ENCODE data around the gene RAB11FIP3. TPM values are rescaled to one million over a fixed set of nuclear protein-coding genes. Genes with fewer than 3 reads are reported as not detected.
"Not testable (repeated sequence)": the region's sequence is repeated elsewhere in the genome, so short reads cannot be mapped to it uniquely, and the experiment has no call there.

RAB11FIP3 gene
- total RNA-seq, 2 donors from 2014 or later, result 21.9 to 53.4 TPM

DNA sequence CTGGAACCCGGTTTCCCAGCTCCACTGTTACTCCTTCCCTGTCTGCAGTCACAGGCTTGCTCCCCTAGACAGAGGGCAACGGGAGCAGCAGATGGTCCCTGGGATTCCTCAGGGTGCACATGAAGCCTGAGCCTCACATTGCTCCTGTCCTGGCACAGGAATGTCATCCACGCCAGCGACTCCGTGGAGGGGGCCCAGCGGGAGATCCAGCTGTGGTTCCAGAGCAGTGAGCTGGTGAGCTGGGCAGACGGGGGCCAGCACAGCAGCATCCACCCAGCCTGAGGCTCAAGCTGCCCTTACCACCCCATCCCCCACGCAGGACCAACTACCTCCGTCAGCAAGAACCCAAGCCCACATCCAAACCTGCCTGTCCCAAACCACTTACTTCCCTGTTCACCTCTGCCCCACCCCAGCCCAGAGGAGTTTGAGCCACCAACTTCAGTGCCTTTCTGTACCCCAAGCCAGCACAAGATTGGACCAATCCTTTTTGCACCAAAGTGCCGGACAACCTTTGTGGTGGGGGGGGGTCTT lies 25.3 kb upstream of the RAB11FIP3 start:
- ATAC-seq (no peak), DNase-seq (ENCODE audit: low spot score) (no peak)
- Mint-ChIP-seq H3K36me3 (no peaks in the 10 kb centered on the region), H3K4me1 (ENCODE audit: low read depth in 2 of 2) (peaks cover 10 to 15% of the 10 kb centered on the region in 2 donors), H3K27ac (peak overlapping the region; percentile 38 to 72), H3K4me3 (peak overlapping the region; percentile 75), H3K9me3 (no peaks in the 10 kb centered on the region), H3K27me3 (peaks cover 0 to 3% of the 10 kb centered on the region in 2 donors)

DNA sequence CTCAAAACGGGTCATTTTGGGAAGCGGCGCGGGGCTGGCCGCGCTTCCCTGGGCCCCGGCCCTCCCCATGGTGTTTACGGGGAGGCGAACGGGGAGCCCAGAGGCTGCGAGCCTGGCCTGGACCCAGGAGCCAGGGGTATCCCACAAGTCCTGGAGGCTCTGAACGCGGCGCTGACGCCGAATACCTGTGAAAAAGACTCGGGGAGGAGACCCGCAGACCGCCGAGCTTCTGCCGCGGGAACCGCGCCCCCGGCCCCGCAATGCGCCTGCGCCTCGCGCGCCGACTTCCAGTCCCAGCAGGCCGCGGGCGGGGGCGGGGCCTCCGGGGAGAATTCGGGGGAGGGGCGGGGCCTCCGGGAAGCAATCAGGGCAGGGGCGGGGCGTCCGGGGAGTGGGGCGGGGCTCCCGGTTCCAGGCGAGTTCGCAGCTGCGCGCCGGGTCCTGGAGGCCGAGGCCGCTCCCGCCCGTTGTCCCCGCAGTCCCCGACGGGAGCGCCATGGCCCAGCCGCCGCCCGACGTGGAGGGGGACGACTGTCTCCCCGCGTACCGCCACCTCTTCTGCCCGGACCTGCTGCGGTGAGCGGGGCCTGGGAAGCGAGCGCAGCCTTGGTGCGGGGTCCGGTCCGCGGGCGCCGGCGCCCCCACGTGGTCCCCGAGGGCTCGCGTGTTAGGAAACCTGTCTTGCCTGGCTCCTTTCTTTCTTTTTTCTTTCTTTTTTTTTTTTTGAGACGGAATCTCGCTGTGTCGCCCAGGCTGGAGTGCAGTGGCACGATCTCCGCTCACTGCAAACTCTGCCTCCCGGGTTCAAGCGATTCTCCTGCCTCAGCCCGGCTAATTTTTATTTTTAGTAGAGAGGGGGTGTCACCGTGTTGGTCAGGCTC lies 23.7 kb upstream of the RAB11FIP3 start, which contains the start of gene DECR2:
Gene DECR2 (plus strand): TSS at position 418 of the 881 bp plus-strand sequence. CDS start 79 bp downstream, at position 497.
- Mint-ChIP-seq H3K27me3 (peaks cover 0 to 1% of the 10 kb centered on the region in 2 donors), H3K9me3 (no peaks in the 10 kb centered on the region), H3K4me3 (peak within 1 kb of the TSS; percentile 75), H3K4me1 (ENCODE audit: low read depth in 2 of 2) (peaks cover 8 to 10% of the 10 kb centered on the region in 2 donors), H3K36me3 (no peaks in the 10 kb centered on the region), H3K27ac (peak within 1 kb of the TSS; percentile 38 to 72)
- peak; percentile 93 to 95 for ATAC-seq
- peak; percentile 95 for DNase-seq (ENCODE audit: low spot score)

DNA sequence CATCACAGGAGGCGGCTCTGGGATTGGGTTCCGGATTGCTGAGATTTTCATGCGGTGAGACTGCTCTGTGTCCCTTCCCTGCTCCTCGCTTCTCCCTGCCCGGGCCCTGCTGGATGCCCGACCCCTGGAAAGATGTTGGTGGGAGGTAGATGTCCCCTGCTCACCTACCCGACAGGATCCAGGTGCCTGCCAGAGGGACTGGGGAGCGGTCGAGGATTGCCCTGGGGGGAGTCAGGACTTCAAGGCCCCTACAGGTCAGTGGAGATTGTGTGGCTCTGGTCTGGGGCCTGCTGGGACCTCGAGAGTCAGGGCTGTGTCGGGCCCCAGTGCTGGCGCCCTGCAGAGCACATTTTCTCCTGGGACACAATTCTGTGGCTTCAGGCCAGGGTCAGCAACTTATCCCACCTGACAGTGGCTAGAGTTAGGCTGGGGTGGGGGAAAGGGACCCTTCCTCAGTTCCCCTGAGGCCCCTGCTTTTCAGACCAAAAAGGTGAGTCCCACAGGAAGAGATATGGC lies 20.4 kb upstream of the RAB11FIP3 start:
- Mint-ChIP-seq H3K4me1 (ENCODE audit: low read depth in 2 of 2) (peaks cover 7 to 8% of the 10 kb centered on the region in 2 donors), H3K4me3 (no peak overlapping the region), H3K27ac (peak overlapping the region in 1 of 2 donors; percentile 10), H3K9me3 (no peaks in the 10 kb centered on the region), H3K27me3 (no peaks in the 10 kb centered on the region), H3K36me3 (no peaks in the 10 kb centered on the region)
- ATAC-seq, result no peak
- DNase-seq (ENCODE audit: low spot score), result no peak

DNA sequence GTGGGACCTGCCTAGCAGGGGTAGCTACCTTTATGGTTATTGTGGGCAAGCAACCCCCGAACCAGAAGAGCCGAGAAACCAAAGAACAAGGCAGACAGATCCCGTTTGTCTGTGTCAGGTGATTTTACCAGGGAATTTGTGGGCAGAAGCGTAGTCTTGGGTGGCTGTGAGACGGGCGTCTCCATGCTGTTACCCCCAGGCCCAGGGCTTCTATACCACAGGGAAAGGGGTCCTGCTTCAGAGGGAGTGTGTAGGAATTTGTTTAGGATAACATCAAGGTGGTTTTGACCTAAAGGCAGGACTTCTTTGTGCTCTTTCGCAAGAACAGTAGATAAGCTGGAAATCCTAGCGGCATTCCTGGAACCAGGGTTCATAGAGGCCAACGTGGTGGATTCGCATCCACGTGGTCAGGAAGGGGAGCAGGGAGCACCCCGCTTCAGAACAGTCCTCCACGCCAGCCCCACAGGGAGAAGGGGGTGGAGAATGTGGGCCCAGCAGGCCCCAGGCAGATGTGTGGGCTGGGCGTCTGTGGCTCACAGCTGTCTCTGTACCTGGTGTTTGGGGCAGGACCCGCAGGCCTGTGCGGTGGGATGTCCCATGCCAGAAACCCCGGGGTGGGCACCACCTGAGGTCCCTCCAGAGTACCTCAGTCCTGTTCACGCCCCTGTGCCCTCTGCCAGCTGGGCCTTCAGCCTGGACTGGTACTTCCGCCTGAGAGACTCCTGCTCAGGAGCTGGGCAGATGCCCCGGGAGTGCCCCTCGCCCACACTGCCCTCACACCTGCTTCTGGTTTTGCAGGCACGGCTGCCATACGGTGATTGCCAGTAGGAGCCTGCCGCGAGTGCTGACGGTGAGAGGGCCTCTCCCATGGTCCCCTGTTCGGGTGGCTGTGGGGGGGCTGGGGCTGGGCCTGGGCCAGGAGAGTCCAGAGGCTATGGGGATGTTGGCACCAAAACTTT lies 19.6 kb upstream of the RAB11FIP3 start:
- H3K4me1 Mint-ChIP-seq (ENCODE audit: low read depth in 2 of 2), result no peaks in the 10 kb centered on the region
- no peaks in the 10 kb centered on the region for H3K36me3 Mint-ChIP-seq
- DNase-seq (ENCODE audit: low spot score), result no peak
- peak overlapping the region in 1 of 2 donors; percentile 10 for H3K27ac Mint-ChIP-seq
- no peak for ATAC-seq
- no peaks in the 10 kb centered on the region for H3K9me3 Mint-ChIP-seq
- H3K27me3 Mint-ChIP-seq, result no peaks in the 10 kb centered on the region
- H3K4me3 Mint-ChIP-seq, result no peak overlapping the region

GRCh38 chr16:407253-407652 lies 18.2 kb upstream of the RAB11FIP3 start:
- Mint-ChIP-seq H3K4me1 (ENCODE audit: low read depth in 2 of 2) (no peaks in the 10 kb centered on the region), H3K27ac (no peak overlapping the region), H3K36me3 (no peaks in the 10 kb centered on the region), H3K9me3 (no peaks in the 10 kb centered on the region), H3K27me3 (no peaks in the 10 kb centered on the region), H3K4me3 (no peak overlapping the region)
- no peak for ATAC-seq
- no peak for DNase-seq (ENCODE audit: low spot score)

DNA sequence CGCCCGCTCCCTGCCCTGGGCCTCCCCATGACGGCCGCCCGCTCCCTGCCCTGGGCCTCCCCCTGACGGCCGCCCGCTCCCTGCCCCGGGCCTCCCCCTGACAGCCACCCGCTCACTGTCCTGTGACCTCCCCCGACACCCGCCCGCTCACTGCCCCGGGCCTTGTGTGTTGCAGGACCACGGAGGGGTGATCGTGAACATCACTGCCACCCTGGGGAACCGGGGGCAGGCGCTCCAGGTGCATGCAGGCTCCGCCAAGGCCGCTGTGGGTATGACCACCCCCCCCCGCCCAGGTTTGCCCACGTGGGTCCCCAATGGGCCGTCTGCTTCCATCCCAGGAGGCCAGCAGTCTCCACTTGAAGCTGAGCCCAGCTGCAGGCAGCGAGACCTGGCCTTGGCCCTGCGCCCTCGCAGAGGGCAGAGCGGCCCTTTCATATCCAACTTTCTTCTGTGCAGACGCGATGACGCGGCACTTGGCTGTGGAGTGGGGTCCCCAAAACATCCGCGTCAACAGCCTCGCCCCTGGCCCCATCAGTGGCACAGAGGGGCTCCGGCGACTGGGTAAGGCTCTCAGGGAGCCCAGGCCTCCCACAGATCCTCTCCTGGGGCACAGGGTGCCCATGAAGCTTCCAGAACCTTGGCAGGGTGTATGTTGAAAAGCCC lies 14.8 kb upstream of the RAB11FIP3 start:
- Mint-ChIP-seq H3K4me1 (ENCODE audit: low read depth in 2 of 2) (no peaks in the 10 kb centered on the region), H3K36me3 (no peaks in the 10 kb centered on the region), H3K27me3 (no peaks in the 10 kb centered on the region), H3K27ac (no peak overlapping the region), H3K4me3 (no peak overlapping the region), H3K9me3 (no peaks in the 10 kb centered on the region)
- DNase-seq (ENCODE audit: low spot score), result no peak
- peak; percentile 18 to 37 for ATAC-seq

DNA sequence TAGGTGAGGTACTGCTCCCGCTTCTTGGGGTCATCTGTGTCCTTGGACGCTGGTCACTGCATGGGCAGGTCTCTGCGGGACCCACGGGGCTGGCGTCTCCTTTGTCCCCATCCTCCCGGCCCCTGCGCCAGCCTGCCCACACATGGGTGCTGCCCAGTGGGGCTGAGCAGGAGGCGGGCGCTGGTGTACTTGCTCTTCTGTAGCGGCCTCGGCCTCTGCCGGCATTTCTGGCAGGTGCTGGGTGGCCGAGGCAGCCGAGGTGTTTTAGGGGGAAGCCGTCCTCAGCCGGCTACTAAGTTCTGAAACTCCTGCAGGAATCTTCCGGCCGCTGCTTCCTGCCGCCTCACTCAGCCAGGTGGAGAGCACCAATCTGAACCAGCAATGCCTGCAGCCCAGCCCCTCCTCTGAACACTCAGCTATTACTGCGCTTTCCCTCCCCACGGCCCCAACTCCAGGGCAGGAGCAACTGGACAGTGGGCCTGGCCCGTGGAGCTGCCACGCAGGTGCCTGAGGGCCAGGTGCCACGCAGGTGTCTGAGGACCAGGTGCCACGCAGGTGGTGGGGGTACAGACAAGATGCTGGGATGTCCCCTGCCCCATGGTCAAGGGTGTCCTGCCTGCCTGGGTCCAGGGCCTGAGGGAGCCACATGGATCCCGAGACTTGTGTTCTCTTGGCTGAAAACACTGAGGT lies 13.7 kb upstream of the RAB11FIP3 start:
- ATAC-seq (no peak), DNase-seq (ENCODE audit: low spot score) (no peak)
- H3K36me3 Mint-ChIP-seq, result no peaks in the 10 kb centered on the region
- no peak overlapping the region for H3K27ac Mint-ChIP-seq
- no peaks in the 10 kb centered on the region for H3K9me3 Mint-ChIP-seq
- H3K4me3 Mint-ChIP-seq, result no peak overlapping the region
- H3K27me3 Mint-ChIP-seq, result no peaks in the 10 kb centered on the region
- no peaks in the 10 kb centered on the region for H3K4me1 Mint-ChIP-seq (ENCODE audit: low read depth in 2 of 2)

DNA sequence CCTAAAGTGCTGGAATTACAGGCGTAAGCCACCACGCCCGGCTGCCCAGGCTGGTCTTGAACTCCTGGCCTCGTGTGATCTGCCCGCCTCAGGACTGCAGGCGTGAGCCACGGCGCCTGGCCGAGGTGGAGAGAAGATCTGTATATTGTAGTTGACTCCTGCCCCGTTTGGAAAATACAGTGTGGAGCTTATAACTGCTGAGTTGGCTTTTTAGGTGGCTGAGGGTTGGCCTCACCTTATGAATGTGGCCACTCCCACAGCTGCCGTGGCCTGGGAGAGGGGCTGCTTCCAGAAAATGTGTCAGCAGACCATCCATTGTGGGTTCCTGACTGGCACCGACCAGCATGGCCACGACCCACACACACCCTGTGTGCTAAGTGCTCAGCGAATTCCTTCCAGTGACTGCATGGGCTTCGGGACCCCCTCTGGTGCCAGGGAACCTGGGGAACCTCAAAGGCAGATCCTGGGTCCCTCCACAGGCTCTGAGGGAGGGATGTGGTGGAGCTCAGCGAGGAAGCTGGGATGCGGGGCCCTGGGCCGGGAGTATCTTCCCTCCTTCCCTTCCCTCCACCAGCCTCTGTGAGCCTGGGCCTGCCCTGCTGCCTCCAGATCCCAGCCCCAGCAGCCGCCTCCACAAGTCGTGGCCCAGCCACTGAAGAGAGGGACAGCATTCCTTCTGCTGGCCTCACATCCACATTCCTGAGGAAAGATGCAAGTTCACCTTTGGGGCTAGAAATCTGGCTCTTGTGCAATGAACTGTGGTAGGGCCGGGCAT lies 10.9 kb upstream of the RAB11FIP3 start:
- no peak overlapping the region for H3K27ac Mint-ChIP-seq
- no peaks in the 10 kb centered on the region for H3K36me3 Mint-ChIP-seq
- H3K27me3 Mint-ChIP-seq, result no peaks in the 10 kb centered on the region
- no peak overlapping the region for H3K4me3 Mint-ChIP-seq
- DNase-seq (ENCODE audit: low spot score) (no peak), ATAC-seq (no peak)
- H3K9me3 Mint-ChIP-seq, result no peaks in the 10 kb centered on the region
- H3K4me1 Mint-ChIP-seq (ENCODE audit: low read depth in 2 of 2), result no peaks in the 10 kb centered on the region

DNA sequence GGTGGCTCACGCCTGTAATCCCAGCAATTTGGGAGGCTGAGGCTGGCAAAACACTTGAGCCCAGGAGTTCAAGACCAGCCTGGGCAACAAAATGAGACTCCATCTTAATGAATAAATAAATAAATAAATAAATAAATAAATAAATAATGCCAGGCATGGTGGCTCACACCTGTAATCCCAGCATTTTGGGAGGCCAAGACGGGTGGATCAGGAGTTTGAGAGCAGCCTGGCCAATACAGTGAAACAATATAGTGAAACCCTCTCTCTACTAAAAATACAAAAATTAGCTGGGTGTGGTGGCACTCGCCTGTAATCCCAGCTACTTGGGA lies 10.3 kb upstream of the RAB11FIP3 start:
- not testable (repeated sequence) for H3K4me1 Mint-ChIP-seq (ENCODE audit: low read depth in 2 of 2); ATAC-seq

DNA sequence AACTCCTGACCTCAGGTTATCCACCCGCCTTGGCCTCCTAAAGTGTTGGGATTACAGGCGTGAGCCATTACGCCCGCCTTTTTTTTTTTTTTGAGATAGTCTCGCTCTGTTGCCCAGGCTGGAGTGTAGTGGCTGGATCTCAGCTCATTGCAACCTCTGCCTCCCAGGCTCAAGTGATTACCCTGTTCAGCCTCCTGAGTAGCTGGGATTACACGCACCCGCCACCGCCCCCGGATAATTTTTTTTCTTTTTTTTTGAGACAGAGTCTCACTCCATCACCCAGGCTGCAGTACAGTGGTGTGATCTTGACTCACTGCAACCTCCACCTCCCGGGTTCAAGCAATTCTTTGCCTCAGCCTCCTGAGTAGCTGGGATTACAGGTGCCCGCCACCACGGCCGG lies 3.3 kb upstream of the RAB11FIP3 start:
- ATAC-seq; H3K4me3 Mint-ChIP-seq; H3K36me3 Mint-ChIP-seq; DNase-seq (ENCODE audit: low spot score); H3K27ac Mint-ChIP-seq; H3K9me3 Mint-ChIP-seq; H3K27me3 Mint-ChIP-seq: not testable (repeated sequence)
- peaks cover 11 to 12% of the 10 kb centered on the region in 2 donors for H3K4me1 Mint-ChIP-seq (ENCODE audit: low read depth in 2 of 2)

More for the DNA sequence above, 10.3 kb upstream of the RAB11FIP3 start:
- not testable (repeated sequence) for H3K27me3 Mint-ChIP-seq; H3K27ac Mint-ChIP-seq; H3K4me3 Mint-ChIP-seq; H3K36me3 Mint-ChIP-seq; DNase-seq (ENCODE audit: low spot score); H3K9me3 Mint-ChIP-seq

GRCh38 chr16:424033-424622 lies 1.3 kb upstream of the RAB11FIP3 start:
- Mint-ChIP-seq H3K4me1 (ENCODE audit: low read depth in 2 of 2) (peaks cover 23 to 26% of the 10 kb centered on the region in 2 donors), H3K27me3 (no peaks in the 10 kb centered on the region), H3K36me3 (no peaks in the 10 kb centered on the region), H3K27ac (no peak overlapping the region), H3K9me3 (no peaks in the 10 kb centered on the region), H3K4me3 (peak overlapping the region; percentile 62)
- ATAC-seq (no peak), DNase-seq (ENCODE audit: low spot score) (no peak)

DNA sequence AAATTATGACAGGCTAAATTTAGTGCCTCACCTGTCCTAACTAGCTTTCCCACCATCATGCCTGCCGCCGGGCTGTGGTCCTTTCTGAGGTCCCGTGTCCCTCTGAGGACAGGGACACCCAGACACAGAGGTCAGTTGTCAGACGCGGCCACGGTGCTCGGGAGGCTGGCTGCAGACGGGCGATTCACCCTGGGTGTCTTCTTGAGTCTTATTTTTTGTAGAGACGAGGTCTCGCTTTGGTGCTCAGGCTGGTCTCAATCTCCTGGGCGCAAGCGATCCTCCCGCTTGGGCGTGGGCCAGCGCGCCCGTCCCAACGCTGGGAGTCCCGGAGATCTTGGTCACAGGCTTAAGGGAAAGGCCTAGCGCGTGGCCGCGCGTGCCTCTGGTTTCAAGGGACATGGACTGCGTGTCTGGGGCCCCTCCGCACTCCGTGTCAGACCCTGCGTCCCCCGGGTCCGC lies 797 bp upstream of the RAB11FIP3 start:
- Mint-ChIP-seq H3K27me3 (no peaks in the 10 kb centered on the region), H3K27ac (peak overlapping the region in 1 of 2 donors; percentile 49), H3K4me3 (peak overlapping the region; percentile 62), H3K9me3 (no peaks in the 10 kb centered on the region), H3K36me3 (no peaks in the 10 kb centered on the region), H3K4me1 (ENCODE audit: low read depth in 2 of 2) (peaks cover 23 to 27% of the 10 kb centered on the region in 2 donors)
- ATAC-seq (no peak), DNase-seq (ENCODE audit: low spot score) (no peak)
